Stimulated activated CD4-positive, alpha-beta T cell treated with anti-CD3 and anti-CD28 coated beads, Interleukin-15, amount 100 ng/mL, for 1 hour (primary cell): ENCODE results near the gene LAMA5.

Experiments used
- DNase-seq, 2 donors: peaks; one replicate each; pipeline ENCODE4 v3.0.0-alpha.2; 2020; ENCODE audit warnings: low read depth in 1 of 2, low spot score in 1 of 2

LAMA5 gene

GRCh38 chr20:62268228-62268900 is 98.7 kb downstream of the LAMA5 start:
- DNase-seq, result no peak

- DNase-seq, result no peak
Observed at GRCh38 chr20:62267543-62267942, 99.6 kb downstream of the LAMA5 start.

GRCh38 chr20:62266851-62267250 is 100.3 kb downstream of the LAMA5 start:
- no peak for DNase-seq

- no peak for DNase-seq
Observed at GRCh38 chr20:62266340-62266739, 100.8 kb downstream of the LAMA5 start.

GRCh38 chr20:62265365-62265764 is 101.7 kb downstream of the LAMA5 start:
- no peak for DNase-seq

GRCh38 chr20:62263396-62263795 is 103.7 kb downstream of the LAMA5 start:
- no peak for DNase-seq

- no peak for DNase-seq
Observed at GRCh38 chr20:62262064-62262463, 105.0 kb downstream of the LAMA5 start.

GRCh38 chr20:62259294-62259565 is 107.9 kb downstream of the LAMA5 start:
- DNase-seq, result no peak
